UCSD-AML1 (cell line): Measurements from ENCODE around the gene CAMKMT.

Experiments used
- DNase-seq: peaks from one replicate; lab custom pipeline; 2025; ENCODE audit not compliant: unreplicated experiment; lab: John Stamatoyannopoulos, UW

CAMKMT gene

GRCh38 chr2:44638649-44639048, 276.9 kb downstream of the CAMKMT start:
- no peak for DNase-seq

GRCh38 chr2:44639399-44639798, 277.7 kb downstream of the CAMKMT start:
- DNase-seq = no peak

GRCh38 chr2:44642123-44642857, 280.5 kb downstream of the CAMKMT start:
- DNase-seq = no peak

GRCh38 chr2:44645937-44646336, 284.2 kb downstream of the CAMKMT start:
- DNase-seq = no peak

GRCh38 chr2:44649381-44649780, 287.6 kb downstream of the CAMKMT start:
- no peak for DNase-seq

- no peak for DNase-seq
Measured at GRCh38 chr2:44650796-44651195, 289.0 kb downstream of the CAMKMT start.

- no peak for DNase-seq
Measured at GRCh38 chr2:44651974-44652373, 290.2 kb downstream of the CAMKMT start.

- no peak for DNase-seq
Measured at GRCh38 chr2:44652701-44653100, 291.0 kb downstream of the CAMKMT start.

- no peak for DNase-seq
Measured at GRCh38 chr2:44655401-44655864, 293.7 kb downstream of the CAMKMT start.

- no peak for DNase-seq
Measured at GRCh38 chr2:44656460-44656859, 294.7 kb downstream of the CAMKMT start.

- DNase-seq = no peak
Measured at GRCh38 chr2:44663471-44664073, 301.8 kb downstream of the CAMKMT start.

- no peak for DNase-seq
Measured at GRCh38 chr2:44668336-44668735, 306.6 kb downstream of the CAMKMT start.

GRCh38 chr2:44671276-44671675, 309.5 kb downstream of the CAMKMT start:
- no peak for DNase-seq

- no peak for DNase-seq
Measured at GRCh38 chr2:44671916-44672315, 310.2 kb downstream of the CAMKMT start.

- no peak for DNase-seq
Measured at GRCh38 chr2:44672431-44672830, 310.7 kb downstream of the CAMKMT start.

- DNase-seq = no peak
Measured at GRCh38 chr2:44674473-44675284, 312.9 kb downstream of the CAMKMT start.

- DNase-seq = no peak
Measured at GRCh38 chr2:44676379-44676778, 314.6 kb downstream of the CAMKMT start.

GRCh38 chr2:44679584-44679983, 317.8 kb downstream of the CAMKMT start:
- DNase-seq = no peak

- no peak for DNase-seq
Measured at GRCh38 chr2:44679990-44680389, 318.2 kb downstream of the CAMKMT start.

- DNase-seq = no peak
Measured at GRCh38 chr2:44680424-44680971, 318.8 kb downstream of the CAMKMT start.

GRCh38 chr2:44680983-44681531, 319.3 kb downstream of the CAMKMT start:
- no peak for DNase-seq
